Lung (tissue), 12 donors: Measurements from ENCODE around the gene WDR35. TPM values are rescaled to one million over a fixed set of nuclear protein-coding genes. Genes with fewer than 3 reads are reported as not detected.
A peak's percentile ranks its signal among the peaks of the same experiment; 100 is the strongest.

Experiments
- ATAC-seq: fragments of 200-7000 bp; cut with Tn5 transposase; one replicate; pipeline ENCODE4 v1.9.1; 2020; ENCODE audit warnings: moderate number of reproducible peaks; ENCODE audit not compliant: insufficient read depth, low FRiP score
- DNase-seq, 3 donors: peaks; one replicate each; pipeline ENCODE4 v3.0.0-alpha.2; 2013 to 2017
- H3K27ac ChIP-seq, 2 donors: one replicate each; pipeline ENCODE4 v1.5.1; 2013; ENCODE audit warnings: mild to moderate bottlenecking in 2 of 2, moderate library complexity in 2 of 2, control low read depth in 1 of 2, inconsistent platforms in 1 of 2, low read depth in 1 of 2, low read length in 1 of 2
- H3K27me3 ChIP-seq, 3 donors: one replicate each; pipeline ENCODE4 v1.5.1; 2013; ENCODE audit warnings: low read length in 2 of 3; ENCODE audit not compliant: control insufficient read depth in 3 of 3, insufficient read depth in 3 of 3
- H3K36me3 ChIP-seq, 4 donors: one replicate each; pipeline ENCODE4 v1.5.1; 2013; ENCODE audit warnings: low read length in 4 of 4, mild to moderate bottlenecking in 1 of 4, moderate library complexity in 1 of 4; ENCODE audit not compliant: control insufficient read depth in 4 of 4, insufficient read depth in 4 of 4
- H3K4me1 ChIP-seq, 5 donors: one replicate each; pipeline ENCODE4 v1.5.1; 2013; ENCODE audit warnings: low read length in 5 of 5, mild to moderate bottlenecking in 2 of 5, moderate library complexity in 1 of 5; ENCODE audit not compliant: control insufficient read depth in 5 of 5, insufficient read depth in 5 of 5
- H3K4me3 ChIP-seq: one replicate; pipeline ENCODE4 v1.5.1; 2013; ENCODE audit warnings: mild to moderate bottlenecking, control low read depth, moderate library complexity
- H3K9ac ChIP-seq, 2 donors: one replicate each; pipeline ENCODE4 v1.5.1; 2013; ENCODE audit warnings: low read length in 2 of 2, control low read depth in 1 of 2; ENCODE audit not compliant: insufficient read depth in 1 of 2
- H3K9me3 ChIP-seq, 4 donors: one replicate each; pipeline ENCODE4 v1.5.1; 2013; ENCODE audit warnings: low read length in 3 of 4, mild to moderate bottlenecking in 1 of 4, moderate library complexity in 1 of 4; ENCODE audit not compliant: control insufficient read depth in 4 of 4, insufficient read depth in 3 of 4
- WGBS, 2 donors: extraction: QIAGEN DNeasy Blood & Tissue Kit; methylation state at CpG; one replicate each; pipeline ENCODE4 v1.1.7; 2013; 5-methylcytosine and 5-hydroxymethylcytosine counted together
- polyA plus RNA-seq, 2 donors: library from polyadenylated mRNA; stranded (reverse); fragments of 200-250 nt; gene quantifications; one replicate each; pipeline ENCODE4 v1.2.1, GENCODE V29; 2013
- total RNA-seq, 2 donors: library from RNA; depleted of rRNA in 1 of 2; stranded (reverse); fragments of >200 nt in 1 of 2; gene quantifications; one replicate each; pipeline ENCODE4 v1.2.1, GENCODE V29; 2014 to 2021
- TF ChIP-seq, protein P1 (sequence below): IDR thresholded peaks from 2 replicates; pipeline ENCODE4 v1.5.1; 2012; ENCODE audit warnings: mild to moderate bottlenecking; ENCODE audit errors: control extremely low read depth, extremely low read depth
- donor health status: control.
- donor health status: control.
- donor health status: Bipolar disorder and iron deficiency.
- donor health status: healthy.
- donor health status: DM: yes; HTN: yes; CAD: no.

The WDR35 gene
- total and polyA plus RNA-seq, 4 donors: 2.8 to 25.9 (median 9.0) TPM

GRCh38 chr2:19911808-19912509 lies 77.9 kb downstream of the WDR35 start:
- no peaks in the 10 kb centered on the region for H3K9me3 ChIP-seq
- no peak overlapping the region for H3K27ac ChIP-seq
- H3K36me3 ChIP-seq: peaks cover 0 to 10% (median 4%) of the 10 kb centered on the region in 4 donors
- no peak overlapping the region for H3K4me3 ChIP-seq
- H3K27me3 ChIP-seq: no peaks in the 10 kb centered on the region
- no peak overlapping the region for H3K9ac ChIP-seq
- no peaks in the 10 kb centered on the region for H3K4me1 ChIP-seq
- no peak for ATAC-seq
- WGBS, 2 donors: 96 to 97% methylated on average over 9 of the region's 9 CpGs
- TF ChIP-seq, protein P1, sequence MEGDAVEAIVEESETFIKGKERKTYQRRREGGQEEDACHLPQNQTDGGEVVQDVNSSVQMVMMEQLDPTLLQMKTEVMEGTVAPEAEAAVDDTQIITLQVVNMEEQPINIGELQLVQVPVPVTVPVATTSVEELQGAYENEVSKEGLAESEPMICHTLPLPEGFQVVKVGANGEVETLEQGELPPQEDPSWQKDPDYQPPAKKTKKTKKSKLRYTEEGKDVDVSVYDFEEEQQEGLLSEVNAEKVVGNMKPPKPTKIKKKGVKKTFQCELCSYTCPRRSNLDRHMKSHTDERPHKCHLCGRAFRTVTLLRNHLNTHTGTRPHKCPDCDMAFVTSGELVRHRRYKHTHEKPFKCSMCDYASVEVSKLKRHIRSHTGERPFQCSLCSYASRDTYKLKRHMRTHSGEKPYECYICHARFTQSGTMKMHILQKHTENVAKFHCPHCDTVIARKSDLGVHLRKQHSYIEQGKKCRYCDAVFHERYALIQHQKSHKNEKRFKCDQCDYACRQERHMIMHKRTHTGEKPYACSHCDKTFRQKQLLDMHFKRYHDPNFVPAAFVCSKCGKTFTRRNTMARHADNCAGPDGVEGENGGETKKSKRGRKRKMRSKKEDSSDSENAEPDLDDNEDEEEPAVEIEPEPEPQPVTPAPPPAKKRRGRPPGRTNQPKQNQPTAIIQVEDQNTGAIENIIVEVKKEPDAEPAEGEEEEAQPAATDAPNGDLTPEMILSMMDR: no peak
- no peak for DNase-seq

DNA sequence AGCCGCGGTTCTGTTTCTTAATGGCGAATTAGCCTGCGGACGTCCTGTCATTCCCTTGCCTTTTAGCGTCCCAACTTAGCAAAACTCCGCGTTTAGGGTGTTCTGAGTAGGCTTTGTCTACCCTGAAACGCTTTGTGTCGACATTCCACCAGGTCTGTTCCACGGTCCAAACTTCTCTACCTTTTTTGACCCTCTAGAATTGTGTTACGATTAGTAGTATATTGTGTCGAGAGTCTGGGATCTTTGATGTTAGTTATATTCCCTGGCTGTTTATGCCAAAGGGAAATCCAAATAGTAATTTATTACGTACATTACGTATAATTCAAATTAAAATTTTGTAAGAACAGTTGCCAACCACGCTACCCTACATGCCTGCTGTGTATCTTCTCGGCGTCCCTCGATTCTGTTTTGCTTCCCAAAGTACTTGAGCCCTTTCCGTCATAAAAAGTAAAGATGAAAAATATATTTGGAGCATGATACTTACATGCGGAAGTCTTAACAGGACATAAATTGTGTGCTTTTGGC lies 87.6 kb downstream of the WDR35 start:
- peak overlapping the region; percentile 96 to 99 for H3K27ac ChIP-seq
- DNase-seq (peak in 1 of 3 donors; percentile 76), ATAC-seq (no peak)
- H3K9me3 ChIP-seq: no peaks in the 10 kb centered on the region
- H3K27me3 ChIP-seq: no peaks in the 10 kb centered on the region
- peak overlapping the region; percentile 74 for H3K4me3 ChIP-seq
- H3K9ac ChIP-seq: peak overlapping the region; percentile 99 to 100
- 0 to 1% methylated on average over 21 of the region's 21 CpGs for whole genome bisulfite sequencing, 2 donors
- TF ChIP-seq, protein P1: no peak
- H3K4me1 ChIP-seq: peaks cover 5 to 38% (median 22%) of the 10 kb centered on the region in 5 donors
- peaks cover 0 to 12% (median 0%) of the 10 kb centered on the region in 4 donors for H3K36me3 ChIP-seq

- Histone ChIP-seq H3K4me1 (peaks cover 5 to 41% (median 22%) of the 10 kb centered on the region in 5 donors), H3K36me3 (peaks cover 0 to 12% (median 0%) of the 10 kb centered on the region in 4 donors), H3K4me3 (peak within 1 kb of the TSS; percentile 74), H3K27me3 (no peaks in the 10 kb centered on the region), H3K9me3 (no peaks in the 10 kb centered on the region), H3K9ac (peak within 1 kb of the TSS; percentile 99 to 100), H3K27ac (peak within 1 kb of the TSS; percentile 96 to 99)
- ATAC-seq: peak; percentile 96
- DNase-seq: peak; percentile 96 to 98 (median 98)
- WGBS, 2 donors: 0 to 1% methylated on average over 65 of the region's 65 CpGs
- TF ChIP-seq, protein P1: no peak
Measured at GRCh38 chr2:19901442-19902215, 88.3 kb downstream of the WDR35 start, which contains the start of gene TTC32. TSS of gene TTC32 (minus strand) at chr2:19901983. CDS start at chr2:19901854, 129 bp downstream.
